MM.1S (cell line): ENCODE measurements around the gene ZDHHC12.

Experiments
- DNase-seq: peaks from one replicate; pipeline ENCODE4 v3.0.0-alpha.2; 2015
- H2AFZ ChIP-seq: fragments of 300-600 bp; sonication (generic); 2 replicates; pipeline ENCODE4 v1.6.0; 2016; ENCODE audit warnings: antibody characterized with exemption, low read length
- H3F3A ChIP-seq: fragments of 300-600 bp; sonication (generic); 2 replicates; pipeline ENCODE4 v1.6.1; 2016; ENCODE audit warnings: mild to moderate bottlenecking, antibody characterized with exemption, low read length, moderate library complexity, mixed read lengths; ENCODE audit not compliant: insufficient read depth
- H3K27ac ChIP-seq: fragments of 300-600 bp; sonication (generic); 2 replicates; pipeline ENCODE4 v1.5.1; 2016; ENCODE audit warnings: mild to moderate bottlenecking, low read length
- H3K27me3 ChIP-seq: fragments of 300-600 bp; sonication (generic); replicated peaks from 2 replicates; pipeline ENCODE4 v1.6.0; 2016; ENCODE audit warnings: low read length; ENCODE audit not compliant: insufficient read depth
- H3K36me3 ChIP-seq: fragments of 300-600 bp; sonication (generic); replicated peaks from 2 replicates; pipeline ENCODE4 v1.6.1; 2016; ENCODE audit warnings: mild to moderate bottlenecking, low read length, mixed read lengths; ENCODE audit not compliant: insufficient read depth
- H3K4me1 ChIP-seq: fragments of 300-600 bp; sonication (generic); 2 replicates; pipeline ENCODE4 v1.6.1; 2016; ENCODE audit warnings: low read length, mixed read lengths
- H3K4me2 ChIP-seq: fragments of 300-600 bp; sonication (generic); 2 replicates; pipeline ENCODE4 v1.6.0; 2016; ENCODE audit warnings: low read depth, low read length
- H3K4me3 ChIP-seq: fragments of 300-600 bp; sonication (generic); 2 replicates; pipeline ENCODE4 v1.5.1; 2016; ENCODE audit warnings: low read length, mixed read lengths
- H3K79me2 ChIP-seq: fragments of 300-600 bp; sonication (generic); 2 replicates; pipeline ENCODE4 v1.6.1; 2016; ENCODE audit warnings: mixed run types, low read length, mixed read lengths
- H3K9ac ChIP-seq: fragments of 300-600 bp; sonication (generic); 2 replicates; pipeline ENCODE4 v1.6.1; 2016; ENCODE audit warnings: low read length, mixed read lengths
- H3K9me2 ChIP-seq: fragments of 300-600 bp; sonication (generic); replicated peaks from 2 replicates; pipeline ENCODE4 v1.6.1; 2016; ENCODE audit warnings: mild to moderate bottlenecking, low read length, mixed read lengths; ENCODE audit not compliant: insufficient read depth
- H3K9me3 ChIP-seq: fragments of 300-600 bp; sonication (generic); replicated peaks from 2 replicates; pipeline ENCODE4 v1.6.1; 2016; ENCODE audit warnings: mild to moderate bottlenecking, low read length, mixed read lengths; ENCODE audit not compliant: insufficient read depth
- H4K20me1 ChIP-seq: fragments of 300-600 bp; sonication (generic); 2 replicates; pipeline ENCODE4 v1.6.1; 2016; ENCODE audit warnings: mild to moderate bottlenecking, low read length, moderate library complexity, mixed read lengths; ENCODE audit not compliant: insufficient read depth
- EZH2 ChIP-seq: fragments of 300-600 bp; sonication (generic); optimal IDR thresholded peaks from 2 replicates; pipeline ENCODE3; 2017; ENCODE audit warnings: low read depth, mild to moderate bottlenecking, antibody characterized with exemption, low read length, mixed read lengths
- EZH2phosphoT487 ChIP-seq: fragments of 300-600 bp; sonication (generic); IDR thresholded peaks from 2 replicates; pipeline ENCODE4 v1.6.1; 2018; ENCODE audit warnings: antibody characterized with exemption, low read length
- TF ChIP-seq, protein P1 (sequence below): fragments of 300-600 bp; sonication (generic); IDR thresholded peaks from 2 replicates; pipeline ENCODE4 v1.5.1; 2016; ENCODE audit warnings: antibody characterized with exemption, low read length, mixed read lengths

Gene ZDHHC12

GRCh38 chr9:128719919-128720605 lies 3.9 kb downstream of the ZDHHC12 start:
- H3K27ac ChIP-seq: no peak overlapping the region
- H3K4me3 ChIP-seq: no peak overlapping the region
- no peak for DNase-seq
- H3F3A ChIP-seq: peaks cover 6% of the 10 kb centered on the region; the same call in 1 of the 2 replicates
- H3K36me3 ChIP-seq: no peaks in the 10 kb centered on the region
- no peaks in the 10 kb centered on the region for H3K9me2 ChIP-seq
- H3K79me2 ChIP-seq: peaks cover 21% of the 10 kb centered on the region
- H2AFZ ChIP-seq: no peak overlapping the region
- no peaks in the 10 kb centered on the region for H3K9me3 ChIP-seq
- TF ChIP-seq, protein P1, sequence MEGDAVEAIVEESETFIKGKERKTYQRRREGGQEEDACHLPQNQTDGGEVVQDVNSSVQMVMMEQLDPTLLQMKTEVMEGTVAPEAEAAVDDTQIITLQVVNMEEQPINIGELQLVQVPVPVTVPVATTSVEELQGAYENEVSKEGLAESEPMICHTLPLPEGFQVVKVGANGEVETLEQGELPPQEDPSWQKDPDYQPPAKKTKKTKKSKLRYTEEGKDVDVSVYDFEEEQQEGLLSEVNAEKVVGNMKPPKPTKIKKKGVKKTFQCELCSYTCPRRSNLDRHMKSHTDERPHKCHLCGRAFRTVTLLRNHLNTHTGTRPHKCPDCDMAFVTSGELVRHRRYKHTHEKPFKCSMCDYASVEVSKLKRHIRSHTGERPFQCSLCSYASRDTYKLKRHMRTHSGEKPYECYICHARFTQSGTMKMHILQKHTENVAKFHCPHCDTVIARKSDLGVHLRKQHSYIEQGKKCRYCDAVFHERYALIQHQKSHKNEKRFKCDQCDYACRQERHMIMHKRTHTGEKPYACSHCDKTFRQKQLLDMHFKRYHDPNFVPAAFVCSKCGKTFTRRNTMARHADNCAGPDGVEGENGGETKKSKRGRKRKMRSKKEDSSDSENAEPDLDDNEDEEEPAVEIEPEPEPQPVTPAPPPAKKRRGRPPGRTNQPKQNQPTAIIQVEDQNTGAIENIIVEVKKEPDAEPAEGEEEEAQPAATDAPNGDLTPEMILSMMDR: no peak
- TF ChIP-seq EZH2 (no peak), EZH2phosphoT487 (no peak)
- no peaks in the 10 kb centered on the region for H4K20me1 ChIP-seq
- H3K9ac ChIP-seq: no peak overlapping the region
- no peaks in the 10 kb centered on the region for H3K27me3 ChIP-seq
- peaks cover 6% of the 10 kb centered on the region; the same call in 1 of the 2 replicates for H3K4me1 ChIP-seq
- H3K4me2 ChIP-seq: no peak overlapping the region

- TF ChIP-seq EZH2 (no peak), EZH2phosphoT487 (no peak)
- TF ChIP-seq, protein P1: no peak
- no peaks in the 10 kb centered on the region for H3K36me3 ChIP-seq
- no peak overlapping the region for H3K4me3 ChIP-seq
- H4K20me1 ChIP-seq: no peaks in the 10 kb centered on the region
- no peak overlapping the region for H3K4me2 ChIP-seq
- H2AFZ ChIP-seq: no peak overlapping the region
- H3K4me1 ChIP-seq: peaks cover 3% of the 10 kb centered on the region; the same call in 1 of the 2 replicates
- H3K79me2 ChIP-seq: peaks cover 17% of the 10 kb centered on the region
- no peaks in the 10 kb centered on the region for H3F3A ChIP-seq
- H3K9ac ChIP-seq: no peak overlapping the region
- no peak for DNase-seq
- no peaks in the 10 kb centered on the region for H3K9me3 ChIP-seq
- no peaks in the 10 kb centered on the region; the same call in 1 of the 2 replicates for H3K27me3 ChIP-seq
- no peak overlapping the region for H3K27ac ChIP-seq
- H3K9me2 ChIP-seq: no peaks in the 10 kb centered on the region
These were observed 5.5 kb downstream of the ZDHHC12 start for GRCh38 chr9:128718475-128718874.

GRCh38 chr9:128718047-128718446 lies 5.9 kb downstream of the ZDHHC12 start:
- no peaks in the 10 kb centered on the region for H3K9me3 ChIP-seq
- peaks cover 3% of the 10 kb centered on the region; the same call in 1 of the 2 replicates for H3K4me1 ChIP-seq
- H3K9me2 ChIP-seq: no peaks in the 10 kb centered on the region
- no peak overlapping the region for H3K27ac ChIP-seq
- H3K79me2 ChIP-seq: peaks cover 12% of the 10 kb centered on the region
- H3K9ac ChIP-seq: no peak overlapping the region
- no peak overlapping the region for H3K4me3 ChIP-seq
- H3F3A ChIP-seq: no peaks in the 10 kb centered on the region
- H3K4me2 ChIP-seq: no peak overlapping the region
- no peak overlapping the region for H2AFZ ChIP-seq
- H3K36me3 ChIP-seq: no peaks in the 10 kb centered on the region
- H3K27me3 ChIP-seq: no peaks in the 10 kb centered on the region; the same call in 1 of the 2 replicates
- DNase-seq: no peak
- no peaks in the 10 kb centered on the region for H4K20me1 ChIP-seq
- TF ChIP-seq EZH2 (no peak), EZH2phosphoT487 (no peak)
- TF ChIP-seq, protein P1: no peak
